BJ (cell line): ENCODE measurements around the gene ZNF385D. TPM values are rescaled to one million over a fixed set of nuclear protein-coding genes. Genes with fewer than 3 reads are reported as not detected.

ENCODE experiments used
- CTCF ChIA-PET: fragments of 350-600 bp; formaldehyde crosslinking; extraction: SDS; loops from one replicate; lab custom pipeline; 2021; ENCODE audit warnings: antibody characterized with exemption, inconsistent platforms; lab: Yijun Ruan, JAX
- POLR2A ChIA-PET: fragments of 300-600 bp; sonication (Branson Sonifier 250); formaldehyde crosslinking; extraction: SDS; loops from one replicate; lab custom pipeline; 2021; ENCODE audit warnings: antibody characterized with exemption; lab: Charles Lee
- DNase-seq: peaks from one replicate; pipeline ENCODE4 v3.0.0-alpha.2; 2011; ENCODE audit warnings: low read depth
- H3K27me3 ChIP-seq: 2 replicates; pipeline ENCODE4 v1.6.0; 2011; ENCODE audit warnings: low read length; ENCODE audit not compliant: control insufficient read depth, insufficient read depth
- H3K36me3 ChIP-seq: 2 replicates; pipeline ENCODE4 v1.5.1; 2011; ENCODE audit warnings: low read length; ENCODE audit not compliant: control insufficient read depth, insufficient read depth
- H3K4me3 ChIP-seq: 2 replicates; pipeline ENCODE4 v1.5.1; 2011; ENCODE audit warnings: low read depth, mild to moderate bottlenecking, control low read depth, low read length
- CTCF ChIP-seq: IDR thresholded peaks from 2 replicates; pipeline ENCODE4 v1.5.1; 2011; ENCODE audit warnings: low read depth, mild to moderate bottlenecking, control low read depth, inconsistent platforms, low read length, moderate library complexity; ENCODE audit not compliant: insufficient read depth
- polyA minus RNA-seq: library from RNA; depleted of rRNA, polyadenylated mRNA; stranded (reverse); fragments of >200 nt; gene quantifications from 2 replicates; pipeline ENCODE4 v1.2.3, GENCODE V29; 2011; rRNA and poly(A)+ RNA removed
- polyA plus RNA-seq: library from polyadenylated mRNA; depleted of rRNA; stranded (reverse); fragments of >200 nt; gene quantifications from 2 replicates; pipeline ENCODE4 v1.2.3, GENCODE V29; 2011; rRNA removed

The ZNF385D gene
- polyA plus RNA-seq (2.2 and 2.7 TPM in 2 replicates), polyA minus RNA-seq (3.0 and 4.2 TPM in 2 replicates)

- ChIA-PET POLR2A (interaction anchor here (0.6 kb wide), 1 partner anchor 47 kb away, joined by 3 read pairs; no protein-coding TSS in a partner anchor), CTCF (interaction anchor here (0.7 to 3.0 kb wide), 2 partner anchors 56 to 143 kb away, joined by 3 to 15 read pairs; no protein-coding TSS in a partner anchor)
- DNase-seq = no peak
Observed at GRCh38 chr3:21750831-21751391, at the start of gene ZNF385D. Gene ZNF385D (minus strand): TSS chr3:21751210. CDS start chr3:21750916, 294 bp downstream.

DNA sequence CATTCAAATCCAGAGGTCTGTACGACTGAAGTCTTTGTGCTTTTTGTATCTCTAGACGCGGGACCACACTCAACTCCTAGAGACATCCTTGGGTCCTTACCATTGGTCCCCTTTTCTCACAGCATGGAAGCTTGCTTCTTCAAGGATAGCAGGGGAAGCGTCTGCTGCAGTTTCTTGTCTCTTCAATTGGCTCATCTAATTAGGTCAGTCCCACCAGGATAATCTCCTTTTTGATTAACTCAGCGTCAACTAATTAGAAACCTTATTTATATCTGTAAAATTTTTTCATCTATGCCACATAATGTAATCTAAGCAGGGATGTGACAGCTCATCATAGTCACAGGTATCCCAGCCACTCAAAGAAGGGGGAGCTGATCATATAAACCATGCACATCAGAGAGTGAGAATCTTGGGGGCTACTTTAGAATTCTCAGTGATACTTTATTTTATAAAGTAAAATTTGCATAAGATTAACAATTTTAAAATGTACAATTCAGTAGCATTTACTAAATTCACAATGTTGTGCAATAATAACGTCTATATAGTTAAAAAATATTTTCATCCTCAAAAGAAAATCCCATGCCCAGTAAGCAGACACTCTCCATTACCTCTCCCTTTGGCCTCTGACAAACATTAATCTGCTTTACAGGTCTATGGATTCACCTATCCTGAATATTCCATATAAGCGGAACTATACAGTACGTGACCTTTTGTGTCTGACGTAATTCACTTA is 47.5 kb upstream of the ZNF385D start:
- no peak for TF ChIP-seq CTCF
- no peaks in the 10 kb centered on the region for H3K36me3 ChIP-seq
- ChIA-PET POLR2A (interaction anchor here (0.5 kb wide), 1 partner anchor 47 kb away, joined by 3 read pairs; the partner anchor contains the start of gene ZNF385D), CTCF (no interaction called here)
- no peaks in the 10 kb centered on the region for H3K27me3 ChIP-seq
- no peak for DNase-seq
- no peak overlapping the region for H3K4me3 ChIP-seq

More at GRCh38 chr3:21750831-21751391, at the start of gene ZNF385D:
- Histone ChIP-seq H3K36me3 (no peaks in the 10 kb centered on the region), H3K27me3 (no peaks in the 10 kb centered on the region), H3K4me3 (peak within 1 kb of the TSS; percentile 46)
- TF ChIP-seq CTCF = no peak

DNA sequence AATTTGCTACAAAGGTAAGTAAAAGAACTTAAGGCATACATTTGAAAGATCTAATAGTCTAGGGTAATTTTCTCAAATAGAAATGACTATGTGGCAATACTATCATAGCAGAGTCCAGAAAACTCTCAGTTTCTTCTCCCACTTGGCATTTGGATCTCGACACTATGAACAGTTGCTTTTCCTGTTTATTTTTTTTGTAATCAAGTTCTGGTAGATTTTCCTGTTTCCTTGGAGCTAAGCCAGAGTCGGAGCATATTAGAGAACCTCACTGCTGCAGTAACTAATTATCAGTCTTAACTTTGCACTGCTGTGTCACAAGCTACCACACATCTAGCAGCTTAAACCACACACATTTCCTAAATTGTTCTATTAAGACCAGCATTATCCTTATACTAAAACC is 44.9 kb upstream of the ZNF385D start:
- no peak overlapping the region for H3K4me3 ChIP-seq
- POLR2A ChIA-PET = no interaction called here
- H3K36me3 ChIP-seq = no peaks in the 10 kb centered on the region
- no peak for DNase-seq
- CTCF ChIA-PET = interaction anchor here (0.7 to 1.1 kb wide), 2 partner anchors 11 to 1417 kb away, joined by 3 to 5 read pairs; no protein-coding TSS in a partner anchor
- TF ChIP-seq CTCF = no peak
- H3K27me3 ChIP-seq = no peaks in the 10 kb centered on the region

DNA sequence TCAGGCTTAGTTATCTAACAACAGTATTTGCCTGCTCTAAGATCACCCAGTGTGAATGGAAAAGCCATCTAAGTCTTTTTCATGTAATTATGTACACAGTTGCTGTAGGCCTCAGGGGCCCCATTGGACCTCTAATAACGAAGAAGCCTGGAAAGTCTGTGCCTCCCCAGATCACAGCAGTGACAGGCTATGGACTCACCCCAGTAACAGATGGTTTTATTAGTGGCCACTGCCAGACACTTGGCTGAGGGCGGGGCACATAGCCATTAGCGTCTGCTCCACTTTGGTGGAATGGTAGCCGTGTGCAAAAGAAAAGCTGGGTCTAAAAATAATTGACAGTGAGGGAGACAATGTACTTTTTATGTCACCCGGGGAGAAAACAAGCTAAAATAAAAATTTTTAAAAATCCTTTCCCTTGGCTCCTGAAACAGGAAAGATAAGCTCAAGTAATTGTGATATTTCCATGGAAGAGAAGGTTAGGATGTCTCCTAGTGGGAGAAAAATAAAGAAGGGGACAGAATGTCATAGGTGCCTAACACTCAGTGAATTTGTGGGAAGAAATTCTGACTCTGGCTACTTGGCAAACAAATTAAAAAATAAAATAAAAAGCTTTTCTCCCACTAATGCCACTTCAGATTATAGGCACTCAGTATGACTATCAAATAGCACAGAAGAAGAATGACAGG is 44.3 kb upstream of the ZNF385D start:
- POLR2A ChIA-PET = no interaction called here
- Histone ChIP-seq H3K27me3 (no peaks in the 10 kb centered on the region), H3K4me3 (no peak overlapping the region), H3K36me3 (no peaks in the 10 kb centered on the region)
- no peak for TF ChIP-seq CTCF
- CTCF ChIA-PET = interaction anchor here (1.1 to 1.5 kb wide), 2 partner anchors 10 to 14 kb away, joined by 3 to 5 read pairs; no protein-coding TSS in a partner anchor
- DNase-seq = no peak
